ENCODE results near the gene FAM124B.
"Not testable (repeated sequence)": the region's sequence is repeated elsewhere in the genome, so short reads cannot be mapped to it uniquely, and the experiment has no call there.

FAM124B gene

GRCh38 chr2:224398289-224398688, 3.6 kb downstream of the FAM124B start:
- in situ Hi-C loops (cut with MboI; ENCODE audit: low sequenced_read_pairs, unreplicated experiment), result no loop called here
- DNase-seq (ENCODE audit: low spot score), result no peak
- TF ChIP-seq CTCF (IDR thresholded peaks at IDR 0.05; ENCODE audit: borderline replicate concordance, control extremely low read depth, extremely low read depth, insufficient read depth, missing control alignments), result no peak

GRCh38 chr2:224397100-224397499, 4.8 kb downstream of the FAM124B start:
- in situ Hi-C loops (cut with MboI; ENCODE audit: low sequenced_read_pairs, unreplicated experiment), result not testable (repeated sequence)

GRCh38 chr2:224395620-224396390, 6.1 kb downstream of the FAM124B start:
- DNase-seq (ENCODE audit: low spot score), result no peak
- TF ChIP-seq CTCF (IDR thresholded peaks at IDR 0.05; ENCODE audit: borderline replicate concordance, control extremely low read depth, extremely low read depth, insufficient read depth, missing control alignments), result no peak
- in situ Hi-C loops (cut with MboI; ENCODE audit: low sequenced_read_pairs, unreplicated experiment), result no loop called here

More at GRCh38 chr2:224397100-224397499, 4.8 kb downstream of the FAM124B start:
- DNase-seq (ENCODE audit: low spot score), result not testable (repeated sequence)

DNA sequence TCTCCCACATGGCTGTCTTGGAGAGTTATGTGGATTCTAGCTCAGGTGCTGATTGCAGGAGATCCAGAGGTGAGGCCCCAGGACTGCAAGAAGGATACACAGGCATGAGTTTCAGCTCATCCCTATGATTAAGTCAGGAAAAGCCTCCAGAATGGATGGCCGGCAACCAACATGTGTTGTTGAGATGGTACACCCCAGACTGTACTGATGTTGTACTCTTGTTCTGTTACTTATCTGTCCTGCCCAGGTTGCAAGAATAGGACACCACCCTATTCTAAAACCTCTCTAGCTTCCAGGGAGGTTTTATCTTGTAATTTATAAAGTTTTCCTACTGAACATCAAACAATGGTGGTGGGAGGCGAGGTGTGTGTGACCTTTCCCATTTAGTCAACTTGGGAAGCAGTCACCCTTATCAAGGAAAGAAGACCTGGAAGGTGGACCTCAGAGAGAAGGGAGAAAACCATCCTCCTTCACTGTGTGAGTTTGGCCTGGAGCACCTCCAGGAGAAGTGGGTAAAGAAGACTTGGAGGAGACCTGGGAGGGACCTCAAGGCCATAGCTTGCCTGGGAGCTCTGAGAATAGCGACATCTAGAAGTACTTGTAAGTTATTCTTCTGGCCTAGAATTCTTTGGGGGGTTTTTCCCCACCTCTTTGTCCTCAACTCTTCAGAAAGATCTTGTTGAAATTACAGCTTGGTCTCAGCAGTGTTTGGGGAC, 8.6 kb downstream of the FAM124B start:
- TF ChIP-seq CTCF (IDR thresholded peaks at IDR 0.05; ENCODE audit: borderline replicate concordance, control extremely low read depth, extremely low read depth, insufficient read depth, missing control alignments), result no peak
- no peak for DNase-seq (ENCODE audit: low spot score)
- in situ Hi-C loops (cut with MboI; ENCODE audit: low sequenced_read_pairs, unreplicated experiment), result no loop called here

DNA sequence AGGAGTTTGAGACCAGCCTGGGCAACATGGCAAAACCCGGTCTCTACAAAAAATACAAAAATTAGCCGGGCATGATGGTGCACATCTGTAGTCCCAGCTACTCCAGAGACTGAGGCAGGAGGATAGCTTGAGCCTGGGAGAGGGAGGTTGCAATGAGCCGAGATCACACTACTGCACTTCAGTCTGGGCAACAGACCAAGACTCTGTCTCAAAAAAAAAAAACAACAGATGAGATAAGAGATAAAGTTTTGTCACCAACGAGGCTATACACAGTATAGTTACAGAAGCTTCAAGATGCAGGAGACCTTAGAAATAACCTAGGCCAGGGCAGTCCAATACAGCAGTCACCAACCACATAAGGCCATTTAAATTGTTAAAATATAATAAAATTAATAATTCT, 9.4 kb downstream of the FAM124B start:
- no peak for TF ChIP-seq CTCF (IDR thresholded peaks at IDR 0.05; ENCODE audit: borderline replicate concordance, control extremely low read depth, extremely low read depth, insufficient read depth, missing control alignments)
- DNase-seq (ENCODE audit: low spot score), result no peak
- in situ Hi-C loops (cut with MboI; ENCODE audit: low sequenced_read_pairs, unreplicated experiment), result no loop called here

- in situ Hi-C loops (cut with MboI; ENCODE audit: low sequenced_read_pairs, unreplicated experiment), result no loop called here
- no peak for DNase-seq (ENCODE audit: low spot score)
- TF ChIP-seq CTCF (IDR thresholded peaks at IDR 0.05; ENCODE audit: borderline replicate concordance, control extremely low read depth, extremely low read depth, insufficient read depth, missing control alignments), result no peak
These were observed 12.6 kb downstream of the FAM124B start for GRCh38 chr2:224389317-224389716.

- in situ Hi-C loops (cut with MboI; ENCODE audit: low sequenced_read_pairs, unreplicated experiment), result no loop called here
- no peak for TF ChIP-seq CTCF (IDR thresholded peaks at IDR 0.05; ENCODE audit: borderline replicate concordance, control extremely low read depth, extremely low read depth, insufficient read depth, missing control alignments)
- DNase-seq (ENCODE audit: low spot score), result no peak
These were observed 15.0 kb downstream of the FAM124B start for GRCh38 chr2:224386876-224387275.
